A549 (cell line): Measurements from ENCODE around the gene EPHB1. TPM values are rescaled to one million over a fixed set of nuclear protein-coding genes. Genes with fewer than 3 reads are reported as not detected.

ENCODE experiments used
- ATAC-seq, 2 experiments: fragments of 200-7000 bp in 1 of 2; fragments of >200 bp in 1 of 2; cut with Nextera tagmentation in 1 of 2; cut with Tn5 transposase in 1 of 2; 3 replicates each; pipeline versions ENCODE4 v1.8.0 to v1.9.1; 2018 to 2020; ENCODE audit warnings: mild to moderate bottlenecking in 1 of 2, moderate library complexity in 1 of 2
- CTCF ChIA-PET: fragments of 300-600 bp; sonication (Branson Sonifier 250); formaldehyde crosslinking; extraction: SDS; loops from one replicate; lab custom pipeline; 2021; ENCODE audit warnings: antibody characterized with exemption, inconsistent platforms; lab: Yijun Ruan, JAX
- POLR2A ChIA-PET: fragments of 350-600 bp; formaldehyde crosslinking; extraction: SDS; loops from one replicate; lab custom pipeline; 2021; ENCODE audit warnings: antibody characterized with exemption, inconsistent platforms; lab: Yijun Ruan, JAX
- DNase-seq, 2 experiments: peaks; one replicate each; pipeline versions ENCODE4 v3.0.0 to v3.0.0-alpha.2; 2011 to 2016; ENCODE audit warnings: low read depth in 1 of 2, low spot score in 1 of 2
- FAIRE-seq: peaks from 2 replicates; lab custom pipeline; 2011; peaks lifted over from hg19 to GRCh38; lab: Jason Lieb, UNC
- H3K27ac ChIP-seq, 2 experiments: fragments of >200 bp; sonication (Bioruptor Twin); formaldehyde crosslinking; 3 replicates each; pipeline ENCODE4 v1.5.1; 2016 to 2017
- H3K4me1 ChIP-seq: fragments of >200 bp; sonication (Bioruptor Twin); formaldehyde crosslinking; 3 replicates; pipeline ENCODE4 v1.6.1; 2016
- H3K4me2 ChIP-seq: fragments of >200 bp; sonication (Bioruptor Twin); formaldehyde crosslinking; 3 replicates; pipeline ENCODE4 v1.6.1; 2016
- H3K4me3 ChIP-seq: fragments of >200 bp; sonication (Bioruptor Twin); formaldehyde crosslinking; 3 replicates; pipeline ENCODE4 v1.5.1; 2016
- H3K9me3 ChIP-seq: fragments of >200 bp; sonication (Bioruptor Twin); formaldehyde crosslinking; 3 replicates; pipeline ENCODE4 v1.6.1; 2016
- BHLHE40 ChIP-seq: IDR thresholded peaks from 2 replicates; pipeline ENCODE4 v1.6.1; 2012; ENCODE audit warnings: low read depth, low read length, inconsistent platforms
- CEBPB ChIP-seq, 2 experiments: fragments of >200 bp in 1 of 2; sonication (Bioruptor Twin) in 1 of 2; formaldehyde crosslinking in 1 of 2; IDR thresholded peaks; 2 replicates each; pipeline ENCODE4 v1.6.1; 2012 to 2016
- CHD4 ChIP-seq: fragments of 200-600 bp; sonication (generic); IDR thresholded peaks from 2 replicates; pipeline ENCODE4 v1.6.1; 2016; ENCODE audit warnings: antibody characterized with exemption, mild to moderate bottlenecking, borderline replicate concordance
- EP300 ChIP-seq, 2 experiments: fragments of >200 bp; sonication (Bioruptor Twin); formaldehyde crosslinking; IDR thresholded peaks; 2 replicates in 1 of 2; 3 replicates in 1 of 2; pipeline ENCODE4 v1.6.1; 2016 to 2017
- ESRRA ChIP-seq: fragments of 150-350 bp; IDR thresholded peaks from 2 replicates; pipeline ENCODE4 v1.6.1; 2014; ENCODE audit warnings: mild to moderate bottlenecking, low read length, borderline replicate concordance
- FOSB ChIP-seq: fragments of 250-450 bp; sonication (Bioruptor Pico); IDR thresholded peaks from 2 replicates; pipeline ENCODE4 v1.5.0; 2020; ENCODE audit warnings: mild to moderate bottlenecking, moderate library complexity
- FOSL2 ChIP-seq, 2 experiments: fragments of 450-650 bp in 1 of 2; fragments of >200 bp in 1 of 2; sonication (Bioruptor Twin) in 1 of 2; formaldehyde crosslinking; IDR thresholded peaks; 2 replicates each; pipeline versions ENCODE4 v1.5.0 to v1.6.1; 2016 to 2020; ENCODE audit warnings: mild to moderate bottlenecking in 1 of 2, moderate library complexity in 1 of 2
- HDAC2 ChIP-seq: fragments of 200-600 bp; sonication (generic); IDR thresholded peaks from 2 replicates; pipeline ENCODE4 v1.6.1; 2016
- HOXB13 ChIP-seq: fragments of 250-450 bp; sonication (Bioruptor Pico); IDR thresholded peaks from 2 replicates; pipeline ENCODE4 v1.5.0; 2020; ENCODE audit warnings: low read depth, mild to moderate bottlenecking, moderate library complexity
- HOXB5 ChIP-seq: fragments of 250-450 bp; sonication (Bioruptor Pico); IDR thresholded peaks from 2 replicates; pipeline ENCODE4 v1.5.0; 2020; ENCODE audit warnings: mild to moderate bottlenecking, moderate library complexity
- KDM1A ChIP-seq: fragments of 200-600 bp; sonication (generic); IDR thresholded peaks from 2 replicates; pipeline ENCODE4 v1.6.1; 2016; ENCODE audit warnings: low read depth, mild to moderate bottlenecking
- MYC ChIP-seq: IDR thresholded peaks from 2 replicates; pipeline ENCODE4 v1.6.1; 2012; ENCODE audit warnings: mild to moderate bottlenecking, inconsistent platforms, low read length, improper control_type of control experiment, borderline replicate concordance
- NPAS2 ChIP-seq: fragments of 250-450 bp; sonication (Bioruptor Pico); IDR thresholded peaks from 2 replicates; pipeline ENCODE4 v1.8.0; 2022; ENCODE audit warnings: mild to moderate bottlenecking, moderate library complexity, borderline replicate concordance
- POLR2A ChIP-seq: IDR thresholded peaks from 2 replicates; pipeline ENCODE4 v1.6.1; 2012; ENCODE audit warnings: mild to moderate bottlenecking, low read length
- POLR2AphosphoS2 ChIP-seq: conservative IDR thresholded peaks from 2 replicates; pipeline ENCODE4 v1.6.1; 2012; ENCODE audit warnings: low read length, improper control_type of control experiment, inconsistent platforms
- RCOR1 ChIP-seq: fragments of 150-350 bp; IDR thresholded peaks from 2 replicates; pipeline ENCODE4 v1.6.1; 2014; ENCODE audit warnings: antibody characterized with exemption, low read length, low read depth
- RFX5 ChIP-seq: fragments of 450-650 bp; IDR thresholded peaks from 2 replicates; pipeline ENCODE4 v1.7.1; 2014; ENCODE audit warnings: antibody characterized with exemption, mild to moderate bottlenecking, moderate library complexity
- RNF2 ChIP-seq: fragments of 200-600 bp; sonication (generic); IDR thresholded peaks from 2 replicates; pipeline ENCODE4 v1.6.1; 2016; ENCODE audit warnings: low read depth, mild to moderate bottlenecking, antibody characterized with exemption, moderate library complexity, borderline replicate concordance
- ZC3H11A ChIP-seq: fragments of 450-650 bp; IDR thresholded peaks from 2 replicates; pipeline ENCODE4 v1.6.1; 2014; ENCODE audit warnings: antibody characterized with exemption, mild to moderate bottlenecking
- ZFP36 ChIP-seq: fragments of 450-650 bp; IDR thresholded peaks from 2 replicates; pipeline ENCODE4 v1.6.1; 2014; ENCODE audit warnings: borderline replicate concordance; ENCODE audit not compliant: partially characterized antibody
- WGBS: methylation state at CpG from one replicate; pipeline ENCODE4 v1.1.6; 2017; ENCODE audit errors: missing lambda C conversion rate; 5-methylcytosine and 5-hydroxymethylcytosine counted together
- polyA plus RNA-seq, 4 experiments: library from polyadenylated mRNA; depleted of rRNA in 3 of 4; stranded (reverse); fragments of >200 nt; fragmentation: RNase III in 1 of 4; extraction: RNeasy Plus Mini Kit Qiagen cat#74134 plus additional on column Dnase treatment in 1 of 4; gene quantifications; 2 replicates in 3 of 4; 3 replicates in 1 of 4; pipeline ENCODE4 v1.2.3, GENCODE V29; 2011 to 2017
- TF ChIP-seq, protein P1 (sequence below): IDR thresholded peaks from 2 replicates; pipeline ENCODE4 v1.6.1; 2012
- TF ChIP-seq, protein P2 (sequence below): fragments of 250-450 bp; sonication (Bioruptor Pico); IDR thresholded peaks from 2 replicates; pipeline ENCODE4 v1.5.0; 2020; ENCODE audit warnings: low read depth, mild to moderate bottlenecking, moderate library complexity

EPHB1 gene
- polyA plus RNA-seq, 2 of the 4 experiments (the other 2 are of a cell fraction): 0.18 to 0.21 TPM

DNA sequence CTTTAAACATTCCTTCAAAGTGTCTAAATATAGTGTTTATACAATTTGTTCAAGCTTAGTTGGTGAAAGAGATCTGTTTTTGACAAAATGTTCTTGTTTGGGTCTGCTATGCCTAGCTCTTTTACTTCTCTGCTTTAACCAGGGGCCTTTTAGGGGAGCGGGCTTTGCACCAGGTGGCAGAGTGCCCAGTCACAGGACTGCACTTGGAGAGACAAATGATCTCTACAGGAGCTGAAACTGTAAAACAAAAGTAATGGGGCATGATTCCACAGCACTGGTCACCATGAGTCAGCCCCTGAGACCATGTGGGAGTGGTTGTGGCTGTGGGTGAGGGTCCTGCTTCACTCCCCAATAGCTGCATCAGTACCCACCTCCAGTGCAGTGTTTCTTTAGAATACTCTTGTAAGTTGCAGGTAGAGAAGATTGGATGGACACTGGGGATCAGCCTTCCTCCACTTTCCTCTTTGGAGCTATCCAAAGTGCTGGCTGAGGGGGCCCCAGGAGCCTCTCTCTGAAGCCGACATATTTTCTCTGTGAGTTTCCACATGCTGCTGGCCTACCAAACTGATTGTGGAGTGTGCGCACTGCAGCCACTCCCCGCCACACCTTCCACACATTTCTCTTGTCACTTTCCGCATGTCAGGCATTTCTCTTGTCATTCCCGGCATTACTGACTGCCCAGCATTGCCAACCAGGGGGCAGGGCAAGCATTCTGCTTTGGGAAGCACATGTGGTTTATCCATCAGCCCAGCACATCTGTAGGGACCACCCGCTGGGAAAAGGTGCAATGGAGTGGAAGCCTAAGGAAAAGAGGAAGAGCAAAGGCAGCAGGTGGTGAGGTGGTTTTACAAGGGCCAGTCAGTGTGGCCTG is 110.0 kb downstream of the EPHB1 start:
- POLR2A ChIA-PET: no interaction called here
- no peak for ATAC-seq
- H3K9me3 ChIP-seq: no peaks in the 10 kb centered on the region
- TF ChIP-seq ZFP36 (no peak), HOXB5 (no peak), MYC (no peak), EP300 (IDR thresholded peaks at IDR 0.05) (no peak), RCOR1 (no peak), KDM1A (no peak), RFX5 (no peak), NPAS2 (CRISPR knock-in tag) (no peak), HDAC2 (no peak), CHD4 (no peak), POLR2AphosphoS2 (no peak), HOXB13 (CRISPR knock-in tag) (no peak)
- TF ChIP-seq, protein P1, sequence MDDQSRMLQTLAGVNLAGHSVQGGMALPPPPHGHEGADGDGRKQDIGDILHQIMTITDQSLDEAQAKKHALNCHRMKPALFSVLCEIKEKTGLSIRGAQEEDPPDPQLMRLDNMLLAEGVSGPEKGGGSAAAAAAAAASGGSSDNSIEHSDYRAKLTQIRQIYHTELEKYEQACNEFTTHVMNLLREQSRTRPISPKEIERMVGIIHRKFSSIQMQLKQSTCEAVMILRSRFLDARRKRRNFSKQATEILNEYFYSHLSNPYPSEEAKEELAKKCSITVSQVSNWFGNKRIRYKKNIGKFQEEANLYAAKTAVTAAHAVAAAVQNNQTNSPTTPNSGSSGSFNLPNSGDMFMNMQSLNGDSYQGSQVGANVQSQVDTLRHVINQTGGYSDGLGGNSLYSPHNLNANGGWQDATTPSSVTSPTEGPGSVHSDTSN: no peak
- TF ChIP-seq, all 56 proteins: peak for 0
- CTCF ChIA-PET: no interaction called here
- H3K4me3 ChIP-seq: no peak overlapping the region
- DNase-seq (no peak), FAIRE-seq (no peak)
- no peaks in the 10 kb centered on the region for H3K4me1 ChIP-seq
- no peak overlapping the region for H3K27ac ChIP-seq
- WGBS: 27% methylated on average over 6 of the region's 7 CpGs
- no peak overlapping the region for H3K4me2 ChIP-seq

DNA sequence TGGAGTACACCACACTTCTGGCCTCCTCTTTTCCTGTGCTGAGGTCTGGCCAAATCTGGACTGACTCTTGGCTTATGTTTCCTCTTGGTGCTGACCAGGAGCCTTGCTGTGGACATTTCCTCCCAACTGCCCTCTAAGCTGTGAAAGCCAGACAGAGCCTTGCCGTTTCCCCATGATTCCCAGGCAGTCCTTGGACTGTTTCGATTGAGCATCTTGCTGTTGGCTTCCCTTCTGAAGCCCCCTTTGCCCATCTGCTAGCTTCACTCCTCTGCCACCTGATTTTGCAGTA is 110.5 kb downstream of the EPHB1 start:
- Histone ChIP-seq H3K4me1 (no peaks in the 10 kb centered on the region), H3K4me2 (no peak overlapping the region), H3K27ac (no peak overlapping the region), H3K9me3 (no peaks in the 10 kb centered on the region), H3K4me3 (no peak overlapping the region)
- DNase-seq (no peak), ATAC-seq (no peak), FAIRE-seq (no peak)
- ChIA-PET CTCF (no interaction called here), POLR2A (no interaction called here)
- TF ChIP-seq ZC3H11A (no peak), ESRRA (no peak), RNF2 (no peak), CEBPB (IDR thresholded peaks at IDR 0.05) (no peak), POLR2A (no peak), RFX5 (no peak), BHLHE40 (no peak)
- TF ChIP-seq, protein P2, sequence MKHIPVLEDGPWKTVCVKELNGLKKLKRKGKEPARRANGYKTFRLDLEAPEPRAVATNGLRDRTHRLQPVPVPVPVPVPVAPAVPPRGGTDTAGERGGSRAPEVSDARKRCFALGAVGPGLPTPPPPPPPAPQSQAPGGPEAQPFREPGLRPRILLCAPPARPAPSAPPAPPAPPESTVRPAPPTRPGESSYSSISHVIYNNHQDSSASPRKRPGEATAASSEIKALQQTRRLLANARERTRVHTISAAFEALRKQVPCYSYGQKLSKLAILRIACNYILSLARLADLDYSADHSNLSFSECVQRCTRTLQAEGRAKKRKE (CRISPR knock-in tag): no peak
- 0% methylated on average over 2 of the region's 2 CpGs for WGBS

DNA sequence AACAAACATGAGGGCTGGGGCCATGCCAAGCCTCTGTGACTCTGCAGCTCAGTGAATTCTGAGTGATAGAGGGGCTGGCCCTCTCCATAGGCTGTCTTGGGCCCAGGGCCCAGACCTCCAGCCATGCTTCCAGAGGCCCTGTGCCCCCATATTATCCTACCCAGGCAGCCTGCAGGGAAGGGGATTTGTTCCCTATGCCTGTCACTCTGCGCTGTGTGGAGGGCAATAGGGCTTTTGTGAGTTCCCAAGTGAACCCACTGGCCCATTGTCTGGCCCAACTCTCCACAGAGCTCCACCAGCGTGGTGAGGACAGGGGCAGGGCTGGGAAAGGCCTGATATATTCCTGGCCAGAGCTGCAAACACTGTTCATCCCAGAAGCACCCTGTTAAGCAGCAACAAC is 113.2 kb downstream of the EPHB1 start:
- ChIA-PET POLR2A (no interaction called here), CTCF (no interaction called here)
- no peak overlapping the region for H3K4me2 ChIP-seq
- no peak for FAIRE-seq
- no peak for TF ChIP-seq ZFP36
- TF ChIP-seq FOSB (CRISPR knock-in tag): no peak
- TF ChIP-seq FOSL2 (IDR thresholded peaks at IDR 0.05): no peak
- TF ChIP-seq FOSL2 (CRISPR knock-in tag; IDR thresholded peaks at IDR 0.05): no peak
- TF ChIP-seq, protein P2 (CRISPR knock-in tag): no peak
- H3K4me3 ChIP-seq: no peak overlapping the region
- H3K9me3 ChIP-seq: no peaks in the 10 kb centered on the region
- no peak for DNase-seq
- H3K4me1 ChIP-seq: no peaks in the 10 kb centered on the region
- 0% methylated on average over 1 of the region's 2 CpGs for WGBS
- H3K27ac ChIP-seq: no peak overlapping the region
- no peak for ATAC-seq
